HG03354 (cell line): ENCODE results near the gene ELK4.

Experiments
- ATAC-seq: cut with Tn5 transposase; IDR thresholded peaks from one replicate; pipeline ENCODE4 v1.9.1; 2021; ENCODE audit warnings: mild to moderate bottlenecking; ENCODE audit not compliant: unreplicated experiment, poor library complexity, severe bottlenecking

ELK4 gene

GRCh38 chr1:205571747-205572146 lies 60.1 kb downstream of the ELK4 start:
- no peak for ATAC-seq

GRCh38 chr1:205570796-205571537 lies 60.8 kb downstream of the ELK4 start:
- ATAC-seq: no peak

- ATAC-seq: no peak
Measured at GRCh38 chr1:205570173-205570501, 61.7 kb downstream of the ELK4 start.

- no peak for ATAC-seq
Measured at GRCh38 chr1:205569411-205570172, 62.2 kb downstream of the ELK4 start.

GRCh38 chr1:205568469-205569361 lies 63.1 kb downstream of the ELK4 start:
- ATAC-seq: no peak

GRCh38 chr1:205568135-205568468 lies 63.7 kb downstream of the ELK4 start:
- ATAC-seq: no peak

- no peak for ATAC-seq
Measured at GRCh38 chr1:205567716-205568115, 64.1 kb downstream of the ELK4 start.

GRCh38 chr1:205565799-205566198 lies 66.0 kb downstream of the ELK4 start:
- no peak for ATAC-seq

GRCh38 chr1:205563927-205564441 lies 67.8 kb downstream of the ELK4 start:
- ATAC-seq: no peak

- ATAC-seq: no peak
Measured at GRCh38 chr1:205561501-205562203, 70.2 kb downstream of the ELK4 start.
